ENCODE measurements around the gene LAGE3. TPM values are rescaled to one million over a fixed set of nuclear protein-coding genes. Genes with fewer than 3 reads are reported as not detected.

LAGE3 gene
- 10 to 100 TPM; 11.4 to 19.4 (median 13.4) TPM for polyA plus RNA-seq (ENCODE audit: insufficient read length in 4 of 4)

- DNase-seq (ENCODE audit: low read depth in 4 of 4, low spot score in 2 of 4): peak; percentile 62 to 78 (median 68)
Measured at GRCh38 chrX:154478728-154479622, at the start of gene LAGE3. LAGE3 (minus strand) TSS chrX:154479281; CDS start chrX:154478915, 366 bp downstream.

DNA sequence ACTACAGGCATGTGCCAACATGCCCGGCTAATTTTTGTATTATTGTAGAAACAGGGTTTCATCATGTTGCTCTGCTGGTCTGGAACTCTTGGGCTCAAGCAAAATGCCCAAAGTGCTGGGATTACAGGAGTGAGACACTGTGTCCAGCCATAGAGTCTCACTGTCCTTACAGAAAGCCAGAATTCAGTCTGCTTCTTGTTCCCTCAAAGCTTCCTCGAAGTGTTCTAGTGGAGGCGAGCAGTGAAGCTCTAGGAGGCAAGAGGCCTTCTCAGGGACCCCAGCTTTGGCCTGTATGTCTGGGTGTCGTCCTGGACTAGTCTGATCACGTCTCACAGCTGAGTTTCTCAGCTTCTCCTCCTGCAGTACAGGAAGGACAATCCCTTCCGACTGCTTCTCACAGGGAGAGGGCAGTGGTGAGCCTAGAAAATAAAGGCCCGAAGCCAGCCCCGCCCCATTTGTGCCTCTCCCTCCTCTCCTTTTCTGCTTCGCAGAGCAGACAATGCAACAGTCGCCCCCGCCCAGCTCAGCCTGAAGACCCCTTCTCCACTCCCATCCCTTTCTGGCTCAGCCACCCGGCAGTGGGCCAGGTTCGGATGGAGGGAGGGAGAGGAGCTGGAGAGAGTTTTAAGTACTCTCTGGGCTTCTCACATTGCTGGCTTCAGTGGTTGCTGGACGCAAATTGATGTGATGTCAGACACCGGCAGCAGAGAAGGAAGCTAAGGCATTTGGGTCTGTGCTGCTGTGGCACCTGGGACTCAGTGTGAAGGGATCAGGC is 48.0 kb upstream of the LAGE3 start:
- peak in 2 of 4 donors; percentile 63 to 70 for DNase-seq (ENCODE audit: low read depth in 4 of 4, low spot score in 2 of 4)

DNA sequence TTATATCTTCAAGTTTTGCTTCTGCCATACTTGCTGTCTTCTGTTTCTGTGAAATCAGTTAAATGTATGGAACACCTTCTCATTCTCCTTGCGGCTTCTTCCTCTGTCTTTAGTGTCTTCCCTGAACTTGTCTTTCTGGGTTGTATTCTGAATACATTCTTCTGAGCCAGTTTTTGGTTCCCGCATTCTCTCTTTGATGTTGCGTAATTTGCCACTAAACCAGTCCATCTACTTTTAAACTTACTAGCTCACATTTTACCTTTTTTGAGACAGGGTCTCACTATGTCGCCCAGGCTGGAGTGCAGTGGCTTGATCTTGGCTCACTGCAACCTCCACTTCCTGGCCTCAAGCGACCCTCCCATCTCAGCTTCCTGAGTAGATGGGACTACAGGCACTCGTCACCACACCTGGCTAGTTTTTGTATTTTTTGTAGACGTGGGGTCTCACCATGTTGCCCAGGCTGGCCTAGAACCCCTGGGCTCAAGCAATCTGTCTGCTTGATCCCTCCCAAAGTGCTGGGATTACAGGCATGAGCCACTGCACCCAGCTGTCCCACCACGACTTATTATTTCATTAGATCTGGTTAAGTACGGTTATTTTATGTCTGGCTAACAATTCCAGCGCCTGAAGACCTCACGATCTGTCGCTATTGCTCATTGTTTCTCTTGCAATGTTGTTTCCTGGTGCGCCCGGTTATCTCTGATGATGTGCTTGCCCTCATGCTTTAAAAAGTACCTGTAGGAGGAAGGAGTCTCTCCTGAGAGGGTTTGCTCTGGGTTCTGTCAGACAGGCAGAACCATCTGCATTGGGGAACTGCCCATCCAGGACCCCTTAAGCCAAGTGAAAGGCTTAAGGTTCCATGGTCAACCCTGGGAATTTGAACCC is 46.8 kb upstream of the LAGE3 start:
- no peak for DNase-seq (ENCODE audit: low read depth in 4 of 4, low spot score in 2 of 4)

- DNase-seq (ENCODE audit: low read depth in 4 of 4, low spot score in 2 of 4): no peak
Measured at GRCh38 chrX:154519389-154519788, 40.3 kb upstream of the LAGE3 start.

DNA sequence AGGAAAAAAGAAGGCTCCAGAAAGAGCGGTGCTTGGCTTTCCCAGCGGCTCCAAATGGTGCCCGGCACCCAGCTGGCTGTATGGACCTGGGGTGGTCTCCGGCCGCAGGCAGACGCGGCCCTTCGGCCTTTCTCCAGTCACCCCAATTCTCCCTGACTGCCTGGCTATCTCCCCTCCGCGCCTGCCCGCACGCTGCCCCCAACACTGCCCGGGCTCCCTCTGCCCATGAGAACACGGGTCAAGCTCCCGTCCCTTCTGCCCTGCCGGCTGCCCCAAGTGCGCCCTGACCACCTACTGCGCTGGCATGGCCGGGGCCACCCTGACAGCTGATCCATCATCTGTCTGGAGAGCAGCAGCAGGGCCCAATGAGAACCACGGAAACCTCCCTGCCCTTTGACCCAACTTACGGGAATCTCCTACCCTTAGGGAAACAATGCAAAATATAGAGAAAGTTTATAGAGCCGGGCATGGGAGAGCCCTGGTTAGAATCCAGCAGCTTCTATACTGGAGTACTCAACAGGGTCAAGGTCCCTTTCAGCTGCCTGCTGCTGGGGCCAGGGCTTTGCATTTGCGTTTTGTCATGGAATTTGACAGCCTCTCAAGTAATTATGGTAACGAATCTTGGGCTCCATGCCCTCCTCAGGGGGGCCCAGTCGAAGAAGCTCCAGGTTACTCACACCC is 38.2 kb upstream of the LAGE3 start:
- DNase-seq (ENCODE audit: low read depth in 4 of 4, low spot score in 2 of 4): no peak

DNA sequence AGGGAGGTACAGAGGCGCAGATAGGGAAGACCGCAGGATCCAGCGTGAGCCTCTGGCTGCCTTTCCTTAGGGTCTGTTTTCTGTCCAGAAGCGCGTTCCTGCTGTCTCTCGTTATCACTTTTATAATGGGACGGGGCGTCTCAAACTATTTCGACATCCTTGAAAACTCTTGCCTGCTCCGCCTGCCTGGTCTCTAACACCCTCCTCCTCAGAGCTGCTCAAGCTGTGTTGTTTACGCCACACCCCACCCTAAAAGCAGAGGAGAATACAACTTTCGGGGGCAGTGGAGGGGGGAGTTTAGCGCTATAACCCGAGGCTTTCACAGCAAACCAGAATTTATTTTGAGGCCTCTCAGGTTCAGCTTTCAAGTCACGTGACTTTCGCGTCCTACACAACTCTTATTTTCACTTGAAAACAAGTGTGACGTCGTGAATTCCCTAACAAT is 37.6 kb upstream of the LAGE3 start:
- peak in 1 of 4 donors; percentile 49 for DNase-seq (ENCODE audit: low read depth in 4 of 4, low spot score in 2 of 4)

DNA sequence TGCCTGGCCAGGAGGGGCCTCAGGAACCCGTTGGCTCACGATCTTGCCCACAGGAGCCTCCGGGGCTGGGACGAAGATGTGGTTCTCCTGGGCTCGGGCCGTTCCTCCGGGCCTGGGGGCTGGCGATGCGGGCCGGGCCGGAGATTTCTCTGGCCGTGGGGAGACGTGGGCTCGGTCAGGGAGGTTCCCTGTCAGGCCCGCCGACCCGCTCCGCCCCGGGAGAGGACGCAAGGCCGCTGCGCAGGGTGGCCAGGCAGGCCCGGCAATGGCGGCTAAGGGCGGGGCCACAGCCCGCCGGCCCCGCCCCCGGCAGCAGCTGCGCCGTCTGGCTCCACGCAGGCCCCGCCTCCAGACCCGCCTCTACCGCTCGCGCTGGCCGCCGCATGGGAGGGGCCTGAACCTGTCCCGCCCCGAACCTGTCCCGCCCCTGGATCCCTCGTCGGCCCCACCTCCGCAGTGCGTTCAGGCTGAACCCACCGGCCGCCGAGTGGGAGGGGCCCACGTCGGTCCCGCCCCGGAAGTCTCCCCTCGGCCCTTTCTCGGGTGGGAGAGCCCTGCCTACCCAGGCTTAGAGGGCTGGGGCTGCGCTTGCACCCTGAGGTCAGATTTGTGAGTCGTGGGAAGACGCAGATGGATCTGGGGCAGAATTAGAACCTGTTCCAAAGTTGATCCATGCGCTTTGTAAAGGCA is 37.0 kb upstream of the LAGE3 start, which contains the start of gene FAM3A:
TSS of gene FAM3A (minus strand) at position 267 of the 690 bp plus-strand sequence. CDS start 460 bp downstream, outside the sequence.
- peak; percentile 60 to 75 (median 73) for DNase-seq (ENCODE audit: low read depth in 4 of 4, low spot score in 2 of 4)

GRCh38 chrX:154515090-154515965 is 36.2 kb upstream of the LAGE3 start:
- no peak for DNase-seq (ENCODE audit: low read depth in 4 of 4, low spot score in 2 of 4)

DNA sequence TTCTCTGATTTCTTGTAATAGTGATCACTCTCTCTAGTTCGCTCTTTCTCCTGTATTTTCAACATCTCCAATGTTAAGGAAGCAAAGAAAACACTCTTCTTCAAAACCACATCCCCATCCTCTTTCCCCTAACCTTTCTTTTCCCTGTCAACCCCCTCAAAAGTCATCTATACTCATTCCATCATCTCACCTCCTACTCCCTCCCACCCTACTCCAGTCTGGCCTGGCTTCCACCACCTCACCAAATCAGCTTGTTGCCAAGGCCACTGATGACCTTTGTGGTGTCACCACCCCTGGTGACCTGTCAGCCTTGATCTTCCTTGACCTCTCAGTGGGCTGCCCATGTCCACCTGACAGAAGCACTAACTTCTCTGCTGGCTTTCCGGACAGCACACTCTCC is 34.6 kb upstream of the LAGE3 start:
- DNase-seq (ENCODE audit: low read depth in 4 of 4, low spot score in 2 of 4): no peak

- no peak for DNase-seq (ENCODE audit: low read depth in 4 of 4, low spot score in 2 of 4)
Measured at GRCh38 chrX:154512879-154513553, 33.9 kb upstream of the LAGE3 start.

DNA sequence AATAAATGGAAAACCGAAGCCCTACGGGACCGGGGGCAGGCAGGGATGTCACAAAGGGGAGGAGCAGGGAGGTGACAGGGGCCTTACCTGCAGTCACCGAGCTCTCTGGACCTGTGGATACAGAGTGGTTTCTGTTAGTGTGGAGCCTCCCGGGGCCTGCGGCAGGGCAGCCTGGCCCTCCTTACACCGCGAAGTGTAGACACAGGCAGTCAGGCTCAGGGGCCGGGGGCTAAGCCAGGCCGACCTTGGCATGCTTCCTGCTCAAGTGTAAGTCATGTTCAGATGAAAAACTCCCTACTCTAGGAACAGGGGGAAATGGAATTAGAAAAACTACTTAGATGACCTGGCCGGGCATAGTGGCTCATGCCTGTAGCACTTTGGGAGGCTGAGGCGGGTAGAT is 32.7 kb upstream of the LAGE3 start:
- DNase-seq (ENCODE audit: low read depth in 4 of 4, low spot score in 2 of 4): no peak

DNA sequence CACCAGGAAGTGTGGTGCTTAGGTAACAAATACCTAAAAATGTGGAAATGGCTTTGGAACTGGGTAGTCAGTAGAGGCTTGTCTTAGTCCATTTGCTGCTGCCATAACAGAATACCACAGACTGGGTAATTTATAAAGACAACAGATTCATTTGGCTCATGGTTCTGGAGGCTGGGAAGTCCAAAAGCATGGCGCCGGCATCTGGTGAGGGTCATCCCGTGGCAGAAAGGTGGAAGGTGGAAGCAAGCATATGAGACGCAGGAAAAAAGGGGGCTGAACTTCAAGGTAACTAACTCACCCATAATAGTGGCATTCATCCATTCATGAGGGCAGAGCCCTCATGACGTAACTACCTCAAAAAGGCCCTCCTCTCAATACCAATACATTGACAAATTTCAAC is 30.4 kb upstream of the LAGE3 start:
- DNase-seq (ENCODE audit: low read depth in 4 of 4, low spot score in 2 of 4): no peak

- no peak for DNase-seq (ENCODE audit: low read depth in 4 of 4, low spot score in 2 of 4)
Measured at GRCh38 chrX:154508384-154508745, 29.3 kb upstream of the LAGE3 start.

GRCh38 chrX:154507673-154508383 is 28.7 kb upstream of the LAGE3 start:
- no peak for DNase-seq (ENCODE audit: low read depth in 4 of 4, low spot score in 2 of 4)

DNA sequence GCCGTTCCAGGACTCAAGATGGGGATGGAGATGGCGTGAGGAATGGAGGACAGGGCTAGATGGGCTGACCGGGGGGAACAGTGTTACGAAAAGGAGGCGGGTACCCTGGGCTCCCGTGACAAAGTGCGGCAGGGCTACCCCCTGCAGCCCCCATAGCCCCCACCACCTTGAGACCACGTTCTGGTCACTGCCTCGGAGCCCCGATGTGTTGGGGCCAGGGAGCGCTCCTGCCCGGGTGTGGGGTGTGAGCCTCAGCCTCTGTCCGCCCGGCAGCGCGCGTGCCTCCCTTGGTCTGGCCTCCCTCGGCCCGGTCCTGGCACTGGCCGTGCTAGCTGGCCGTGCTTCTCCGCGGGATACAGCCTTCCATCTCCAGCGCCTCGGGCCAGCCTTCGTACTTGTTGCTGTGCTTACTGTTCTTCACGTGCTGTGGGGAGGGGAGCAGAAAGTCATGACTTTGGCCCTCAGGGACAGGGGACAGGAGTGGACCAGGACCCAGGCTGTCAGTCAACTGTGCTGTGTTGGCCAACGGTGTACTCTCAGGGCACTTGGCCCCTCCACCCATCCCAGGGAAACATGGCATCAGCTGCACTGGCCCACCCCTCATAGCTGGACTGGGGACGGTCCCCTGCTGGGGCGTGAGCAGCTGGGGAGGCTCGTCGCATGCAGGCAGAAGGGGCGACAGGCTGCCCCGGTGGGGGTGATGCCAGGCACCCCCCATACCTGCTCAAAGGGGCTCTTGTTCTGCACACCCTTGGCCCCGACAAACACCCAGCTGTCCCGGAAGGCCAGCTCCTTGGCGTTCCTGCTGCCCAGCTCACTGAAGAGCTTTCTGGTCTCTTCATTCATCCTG is 27.6 kb upstream of the LAGE3 start:
- no peak for DNase-seq (ENCODE audit: low read depth in 4 of 4, low spot score in 2 of 4)

DNA sequence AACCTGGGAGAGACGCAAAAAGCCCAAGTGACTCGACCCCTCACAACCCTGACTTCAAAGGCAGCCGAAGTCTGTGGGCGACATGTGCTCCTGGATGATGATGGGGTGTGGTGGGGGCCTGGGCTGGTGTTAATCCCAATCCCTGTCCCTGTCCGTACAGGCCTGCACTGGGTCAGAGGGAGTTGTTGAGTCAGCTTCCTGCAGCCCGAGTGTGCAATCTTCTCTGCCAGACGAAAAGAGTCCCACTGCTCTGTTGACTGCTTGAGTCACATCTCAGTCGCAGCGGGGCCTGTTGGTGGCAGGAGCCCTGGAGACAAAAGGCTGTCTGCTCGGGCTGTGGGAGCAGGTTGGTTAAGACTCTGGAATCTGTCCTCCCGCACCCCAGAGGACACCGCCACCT is 26.7 kb upstream of the LAGE3 start:
- DNase-seq (ENCODE audit: low read depth in 4 of 4, low spot score in 2 of 4): no peak

Data from left renal cortex interstitium (tissue), 4 donors.